Measurements from ENCODE around the gene TBC1D8. TPM values are rescaled to one million over a fixed set of nuclear protein-coding genes. Genes with fewer than 3 reads are reported as not detected.

The TBC1D8 gene
- total RNA-seq, 1 experiment from 2014 or later, result 51.7 TPM

- no peak for TF ChIP-seq HMGXB4 (CRISPR knock-in tag; IDR thresholded peaks at IDR 0.05)
- TF ChIP-seq USF1 (CRISPR knock-in tag; IDR thresholded peaks at IDR 0.05), result no peak
- TF ChIP-seq E2F5 (CRISPR knock-in tag; IDR thresholded peaks at IDR 0.05), result no peak
Observed at GRCh38 chr2:101164021-101164420, 12.8 kb upstream of the TBC1D8 start (continued).

- peak; percentile 96 for ATAC-seq
- peaks cover 31% of the 10 kb centered on the region for H3K9me3 Mint-ChIP-seq
- H3K4me3 Mint-ChIP-seq, result no peak overlapping the region
- peaks cover 23% of the 10 kb centered on the region for H3K4me1 Mint-ChIP-seq
- H3K27ac Mint-ChIP-seq, result peak overlapping the region; percentile 89
- peaks cover 31% of the 10 kb centered on the region for H3K36me3 Mint-ChIP-seq
- POLR2A ChIA-PET, result interaction anchor here (0.5 kb wide), 1 partner anchor 153 kb away, joined by 5 read pairs; no protein-coding TSS in a partner anchor
- TF ChIP-seq MLX (CRISPR knock-in tag; IDR thresholded peaks at IDR 0.05) (no peak), CREM (CRISPR knock-in tag; IDR thresholded peaks at IDR 0.05) (no peak), USF1 (CRISPR knock-in tag; IDR thresholded peaks at IDR 0.05) (no peak), ZNF396 (CRISPR knock-in tag; IDR thresholded peaks at IDR 0.05; ENCODE audit: borderline replicate concordance) (no peak), ATF3 (CRISPR knock-in tag; conservative IDR thresholded peaks at IDR 0.05) (no peak), ATF1 (CRISPR knock-in tag; IDR thresholded peaks at IDR 0.05) (no peak), JAZF1 (CRISPR knock-in tag; IDR thresholded peaks at IDR 0.05) (no peak), FOXP1 (CRISPR knock-in tag; IDR thresholded peaks at IDR 0.05; ENCODE audit: borderline replicate concordance) (no peak), ZBTB43 (CRISPR knock-in tag; IDR thresholded peaks at IDR 0.05) (no peak), ZNF416 (CRISPR knock-in tag; IDR thresholded peaks at IDR 0.05) (no peak), ZMAT4 (CRISPR knock-in tag; IDR thresholded peaks at IDR 0.05) (no peak), ZNF138 (CRISPR knock-in tag; conservative IDR thresholded peaks at IDR 0.05) (no peak), MAX (CRISPR knock-in tag; IDR thresholded peaks at IDR 0.05) (no peak), NFE2L1 (CRISPR knock-in tag; IDR thresholded peaks at IDR 0.05) (no peak), FOXJ3 (CRISPR knock-in tag; IDR thresholded peaks at IDR 0.05; ENCODE audit: borderline replicate concordance) (no peak), TCF7 (CRISPR knock-in tag; IDR thresholded peaks at IDR 0.05; ENCODE audit: low read depth) (no peak), TP53 (CRISPR knock-in tag; IDR thresholded peaks at IDR 0.05) (no peak)
- CTCF ChIA-PET, result interaction anchor here (0.7 to 1.5 kb wide), 5 partner anchors 10 to 568 kb away, joined by 3 to 6 read pairs (median 4); no protein-coding TSS in a partner anchor
- H3K27me3 Mint-ChIP-seq (ENCODE audit: low read depth), result no peaks in the 10 kb centered on the region
- DNase-seq (ENCODE audit: low spot score), result peak; percentile 42
Observed at GRCh38 chr2:101162561-101163330, 11.6 kb upstream of the TBC1D8 start.
